HepG2 (cell line): Measurements from ENCODE around the gene C5orf15. TPM values are rescaled to one million over a fixed set of nuclear protein-coding genes. Genes with fewer than 3 reads are reported as not detected.
A peak's percentile ranks its signal among the peaks of the same experiment; 100 is the strongest.

Source experiments
- AFF4 ChIP-seq: sonication (generic); formaldehyde crosslinking; IDR thresholded peaks from 2 replicates; pipeline ENCODE4 v1.4.0; 2020; ENCODE audit warnings: missing genetic modification reagents
- CTCF ChIP-seq: sonication (generic); formaldehyde crosslinking; IDR thresholded peaks from 2 replicates; pipeline ENCODE4 v1.5.0; 2020; ENCODE audit warnings: mild to moderate bottlenecking, missing genetic modification reagents, moderate library complexity
- MYPOP ChIP-seq: sonication (generic); formaldehyde crosslinking; IDR thresholded peaks from 2 replicates; pipeline ENCODE4 v1.8.1; 2023; ENCODE audit warnings: mild to moderate bottlenecking, moderate library complexity, missing genetic modification reagents
- NR0B2 ChIP-seq: sonication (generic); formaldehyde crosslinking; IDR thresholded peaks from 2 replicates; pipeline ENCODE4 v1.4.0; 2020; ENCODE audit warnings: mild to moderate bottlenecking, missing genetic modification reagents
- SMAD3 ChIP-seq: sonication (generic); formaldehyde crosslinking; IDR thresholded peaks from 2 replicates; pipeline ENCODE4 v1.4.0; 2020; ENCODE audit warnings: missing genetic modification reagents
- SP140L ChIP-seq: sonication (generic); formaldehyde crosslinking; IDR thresholded peaks from 2 replicates; pipeline ENCODE4 v1.4.0; 2020; ENCODE audit warnings: missing genetic modification reagents, borderline replicate concordance
- SP2 ChIP-seq: sonication (generic); formaldehyde crosslinking; IDR thresholded peaks from 2 replicates; pipeline ENCODE4 v1.5.1; 2020; ENCODE audit warnings: mild to moderate bottlenecking, missing genetic modification reagents
- ZBTB42 ChIP-seq: sonication (generic); formaldehyde crosslinking; IDR thresholded peaks from 2 replicates; pipeline ENCODE4 v1.5.0; 2020; ENCODE audit warnings: mild to moderate bottlenecking, missing genetic modification reagents
- ZFP36 ChIP-seq: fragments of 150-350 bp; IDR thresholded peaks from 2 replicates; pipeline ENCODE4 v1.6.1; 2018; ENCODE audit warnings: borderline replicate concordance, low read length, low read depth; ENCODE audit not compliant: partially characterized antibody
- ZNF432 ChIP-seq: sonication (generic); formaldehyde crosslinking; IDR thresholded peaks from 2 replicates; pipeline ENCODE4 v1.5.0; 2020; ENCODE audit warnings: missing genetic modification reagents, mild to moderate bottlenecking, borderline replicate concordance
- ZNF737 ChIP-seq: sonication (generic); formaldehyde crosslinking; IDR thresholded peaks from 2 replicates; pipeline ENCODE4 v1.5.0; 2020; ENCODE audit warnings: missing genetic modification reagents, mild to moderate bottlenecking, borderline replicate concordance
- polyA plus RNA-seq, 8 experiments: library from polyadenylated mRNA; depleted of rRNA in 3 of 8; stranded (reverse) in 7 of 8; unstranded in 1 of 8; fragments of >200 nt; fragmentation: Illumina TruSeq in 4 of 8; extraction: Trizol in 4 of 8; gene quantifications; 2 replicates each; pipeline versions ENCODE4 v1.2.1 to v1.2.3, GENCODE V29; 2011 to 2016; ENCODE audit warnings: low read depth in 4 of 8, missing spikeins in 1 of 8, mixed read lengths in 1 of 8; ENCODE audit not compliant: insufficient read depth in 1 of 8
- total RNA-seq, 5 experiments: library from RNA; depleted of rRNA; stranded (reverse); fragments of >200 nt; fragmentation: Illumina TruSeq; extraction: Trizol; gene quantifications; 2 replicates each; pipeline ENCODE4 v1.2.3, GENCODE V29; 2016; ENCODE audit warnings: low read depth in 1 of 5
- TF ChIP-seq, protein P1 (sequence below): sonication (generic); formaldehyde crosslinking; IDR thresholded peaks from 2 replicates; pipeline ENCODE4 v1.4.0; 2020; ENCODE audit warnings: missing genetic modification reagents

C5orf15 gene
- total and polyA plus RNA-seq, 2 of the 13 experiments (the other 11 are each of a cell fraction or from before 2014, with no cell fraction given) = 58.5 to 82.7 TPM

DNA sequence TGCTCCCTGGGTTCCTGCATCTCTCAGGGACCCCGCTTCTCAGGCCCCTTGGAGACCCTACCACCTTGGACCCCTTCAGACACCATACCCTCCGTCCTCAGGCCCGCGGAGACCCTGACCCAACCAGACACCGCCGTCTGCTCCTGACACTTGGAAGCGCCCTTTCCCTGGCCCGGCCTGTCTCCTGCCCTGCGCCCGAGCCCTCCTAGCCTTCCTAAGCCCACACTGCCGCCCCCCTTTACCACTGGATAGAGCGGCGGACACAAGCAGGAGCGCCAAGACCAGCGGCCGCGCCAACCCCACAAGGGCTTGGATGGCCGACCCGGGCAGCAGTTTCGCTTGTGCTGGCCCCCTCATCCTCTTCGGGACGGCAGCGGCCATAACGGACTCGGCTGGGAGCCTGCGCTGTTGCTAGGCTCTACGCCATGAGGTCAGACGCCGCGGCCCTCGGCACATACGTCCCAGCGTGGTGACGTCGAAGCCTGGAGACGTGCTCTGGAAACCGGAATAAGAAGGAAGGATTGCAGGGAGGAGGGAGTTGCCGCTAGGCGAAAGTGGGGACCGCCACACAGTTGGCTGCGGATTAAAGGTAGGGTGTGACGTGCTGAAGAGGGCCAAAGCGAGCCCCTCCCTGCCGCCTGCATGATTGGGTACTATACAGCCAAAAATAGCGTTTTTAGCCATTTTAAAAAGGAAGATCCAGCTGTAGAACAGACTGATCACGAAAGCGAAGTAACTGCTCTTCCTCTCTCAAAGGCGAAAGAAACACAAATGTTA lies at the start of gene C5orf15 (continued):
- TF ChIP-seq AFF4 (0 out of 2 replicates have a peak, but pooled peaks have one; percentile 75), ZBTB42 (CRISPR knock-in tag) (peak; percentile 64; the same call in 1 of the 2 replicates), MYPOP (CRISPR knock-in tag) (peak; percentile 86), ZFP36 (no peak), ZNF432 (no peak), NR0B2 (CRISPR knock-in tag) (peak; percentile 40; the same call in 1 of the 2 replicates), SP2 (CRISPR knock-in tag) (0 out of 2 replicates have a peak, but pooled peaks have one; percentile 28), SMAD3 (CRISPR knock-in tag) (peak; percentile 77; the same call in 1 of the 2 replicates), CTCF (CRISPR knock-in tag) (peak; percentile 36; the same call in 1 of the 2 replicates), ZNF737 (CRISPR knock-in tag) (0 out of 2 replicates have a peak, but pooled peaks have one; percentile 67), SP140L (CRISPR knock-in tag) (no peak)
- TF ChIP-seq, protein P1, sequence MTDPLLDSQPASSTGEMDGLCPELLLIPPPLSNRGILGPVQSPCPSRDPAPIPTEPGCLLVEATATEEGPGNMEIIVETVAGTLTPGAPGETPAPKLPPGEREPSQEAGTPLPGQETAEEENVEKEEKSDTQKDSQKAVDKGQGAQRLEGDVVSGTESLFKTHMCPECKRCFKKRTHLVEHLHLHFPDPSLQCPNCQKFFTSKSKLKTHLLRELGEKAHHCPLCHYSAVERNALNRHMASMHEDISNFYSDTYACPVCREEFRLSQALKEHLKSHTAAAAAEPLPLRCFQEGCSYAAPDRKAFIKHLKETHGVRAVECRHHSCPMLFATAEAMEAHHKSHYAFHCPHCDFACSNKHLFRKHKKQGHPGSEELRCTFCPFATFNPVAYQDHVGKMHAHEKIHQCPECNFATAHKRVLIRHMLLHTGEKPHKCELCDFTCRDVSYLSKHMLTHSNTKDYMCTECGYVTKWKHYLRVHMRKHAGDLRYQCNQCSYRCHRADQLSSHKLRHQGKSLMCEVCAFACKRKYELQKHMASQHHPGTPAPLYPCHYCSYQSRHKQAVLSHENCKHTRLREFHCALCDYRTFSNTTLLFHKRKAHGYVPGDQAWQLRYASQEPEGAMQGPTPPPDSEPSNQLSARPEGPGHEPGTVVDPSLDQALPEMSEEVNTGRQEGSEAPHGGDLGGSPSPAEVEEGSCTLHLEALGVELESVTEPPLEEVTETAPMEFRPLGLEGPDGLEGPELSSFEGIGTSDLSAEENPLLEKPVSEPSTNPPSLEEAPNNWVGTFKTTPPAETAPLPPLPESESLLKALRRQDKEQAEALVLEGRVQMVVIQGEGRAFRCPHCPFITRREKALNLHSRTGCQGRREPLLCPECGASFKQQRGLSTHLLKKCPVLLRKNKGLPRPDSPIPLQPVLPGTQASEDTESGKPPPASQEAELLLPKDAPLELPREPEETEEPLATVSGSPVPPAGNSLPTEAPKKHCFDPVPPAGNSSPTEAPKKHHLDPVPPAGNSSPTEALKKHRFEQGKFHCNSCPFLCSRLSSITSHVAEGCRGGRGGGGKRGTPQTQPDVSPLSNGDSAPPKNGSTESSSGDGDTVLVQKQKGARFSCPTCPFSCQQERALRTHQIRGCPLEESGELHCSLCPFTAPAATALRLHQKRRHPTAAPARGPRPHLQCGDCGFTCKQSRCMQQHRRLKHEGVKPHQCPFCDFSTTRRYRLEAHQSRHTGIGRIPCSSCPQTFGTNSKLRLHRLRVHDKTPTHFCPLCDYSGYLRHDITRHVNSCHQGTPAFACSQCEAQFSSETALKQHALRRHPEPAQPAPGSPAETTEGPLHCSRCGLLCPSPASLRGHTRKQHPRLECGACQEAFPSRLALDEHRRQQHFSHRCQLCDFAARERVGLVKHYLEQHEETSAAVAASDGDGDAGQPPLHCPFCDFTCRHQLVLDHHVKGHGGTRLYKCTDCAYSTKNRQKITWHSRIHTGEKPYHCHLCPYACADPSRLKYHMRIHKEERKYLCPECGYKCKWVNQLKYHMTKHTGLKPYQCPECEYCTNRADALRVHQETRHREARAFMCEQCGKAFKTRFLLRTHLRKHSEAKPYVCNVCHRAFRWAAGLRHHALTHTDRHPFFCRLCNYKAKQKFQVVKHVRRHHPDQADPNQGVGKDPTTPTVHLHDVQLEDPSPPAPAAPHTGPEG (CRISPR knock-in tag) = no peak; the same call in 1 of the 2 replicates
